ENCODE measurements around the gene CCDC47. TPM values are rescaled to one million over a fixed set of nuclear protein-coding genes. Genes with fewer than 3 reads are reported as not detected.

Gene CCDC47
- total and polyA plus RNA-seq, 2 donors (not counting 1 experiment from before 2014, with no cell fraction given) = 7.4 to 39.7 TPM

DNA sequence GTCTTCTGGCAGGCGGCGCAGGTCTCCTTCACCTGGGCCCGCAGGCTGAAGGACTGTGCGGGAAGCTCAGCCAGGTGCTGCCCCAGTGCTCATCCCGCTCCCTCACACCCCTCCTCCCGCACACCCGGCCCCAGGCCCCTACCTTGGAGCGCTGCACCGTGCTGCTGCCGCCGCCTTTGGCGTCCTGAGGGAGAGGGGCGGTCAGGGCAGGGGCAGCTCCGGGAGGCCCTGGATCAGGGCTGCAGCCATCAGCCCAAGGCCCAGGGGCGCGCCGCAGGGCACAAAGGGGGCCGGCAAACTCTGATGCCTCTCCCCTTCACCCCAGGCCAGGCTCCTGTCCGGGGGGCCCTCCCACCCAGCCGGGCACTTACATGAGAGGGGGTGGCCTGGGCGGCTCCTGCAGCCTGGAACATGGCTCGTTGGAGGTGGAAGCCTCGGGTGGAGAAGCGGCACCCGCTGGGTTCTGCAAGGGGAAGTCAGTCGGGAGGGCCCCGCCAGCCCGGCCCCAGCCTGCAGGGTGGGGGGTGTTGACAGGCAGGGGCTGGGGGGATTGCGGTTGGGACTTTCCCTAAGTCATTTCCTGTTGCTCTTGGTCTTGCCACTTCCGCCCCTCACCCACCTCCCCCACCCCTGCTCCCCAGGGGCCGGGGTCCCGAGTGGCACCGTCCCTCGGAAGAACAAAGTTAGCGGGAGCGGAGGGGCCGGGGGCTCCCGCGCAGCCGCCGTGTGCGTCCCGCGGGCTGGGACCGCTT, 74.3 kb downstream of the CCDC47 start:
- CTCF ChIA-PET = interaction anchor here (0.6 to 4.0 kb wide), 13 partner anchors 10 to 150 kb away, joined by 3 to 82 read pairs (median 4); partner anchors contain the start of genes CCDC47, DDX42 and STRADA

More for the DNA sequence above, 74.3 kb downstream of the CCDC47 start:
- peak; percentile 39 for ATAC-seq (ENCODE audit: low read depth)
- Mint-ChIP-seq H3K9me3 (ENCODE audit: insufficient read depth) (no peaks in the 10 kb centered on the region), H3K4me1 (peaks cover 69% of the 10 kb centered on the region), H3K27ac (peak overlapping the region; percentile 98), H3K27me3 (no peaks in the 10 kb centered on the region), H3K4me3 (peak overlapping the region; percentile 94)
- Histone ChIP-seq H3K36me3 (replicated peaks in 1 of 2; ENCODE audit: control extremely low read depth in 1 of 2, control insufficient read depth in 1 of 2, extremely low read depth in 1 of 2, insufficient read depth in 2 of 2, low read length in 1 of 2) (peaks cover 0 to 47% of the 10 kb centered on the region in 2 experiments), H3K9me3 (ENCODE audit: control extremely low read depth in 1 of 3, control insufficient read depth in 2 of 3, insufficient read depth in 1 of 3, low read length in 2 of 3) (peaks cover 0 to 6% (median 0%) of the 10 kb centered on the region in 3 donors), H3K27ac (ENCODE audit: low read length in 2 of 2) (peak overlapping the region; percentile 82 to 95), H4K20me1 (ENCODE audit: control insufficient read depth, insufficient read depth, low read length, poor library complexity, severe bottlenecking) (peaks cover 64% of the 10 kb centered on the region), H3K27me3 (replicated peaks in 1 of 4; ENCODE audit: control extremely low read depth in 1 of 4, control insufficient read depth in 3 of 4, insufficient read depth in 4 of 4, low read length in 3 of 4) (no peaks in the 10 kb centered on the region), H3K9ac (ENCODE audit: low read length) (peak overlapping the region; percentile 93), H3K4me1 (ENCODE audit: control insufficient read depth in 2 of 2, insufficient read depth in 2 of 2, low read length in 2 of 2) (peaks cover 67 to 70% of the 10 kb centered on the region in 2 donors), H2AFZ (ENCODE audit: insufficient read depth, low read depth, low read length, poor library complexity, severe bottlenecking) (no peak overlapping the region), H3K4me3 (ENCODE audit: control extremely low read depth in 1 of 5, extremely low read depth in 1 of 5, insufficient read depth in 1 of 5, low read depth in 2 of 5, low read length in 4 of 5) (peak overlapping the region; percentile 70 to 100 (median 96)), H3K4me2 (replicated peaks; ENCODE audit: low read depth, low read length, poor library complexity, severe bottlenecking) (peak overlapping the region; percentile 99), H3K79me2 (ENCODE audit: control insufficient read depth, insufficient read depth, low read length) (peaks cover 64% of the 10 kb centered on the region)
- under 1% methylated on average over 39 of the region's 45 CpGs for WGBS (ENCODE audit: insufficient coverage)
- POLR2A ChIA-PET = interaction anchor here (0.7 to 10.6 kb wide), 13 partner anchors 13 to 808 kb away, joined by 3 to 113 read pairs (median 6); partner anchors contain the start of genes CCDC47, CEP95, DDX42 and FTSJ3
- intact Hi-C loops (cut with micrococcal nuclease) = loop anchor here (1.0 to 5.0 kb wide), 7 partner anchors 11 to 272 kb away; partner anchors contain the start of genes CCDC47, CYB561, FTSJ3 and PSMC5
- TF ChIP-seq EZH2 (IDR thresholded peaks at IDR 0.05; ENCODE audit: borderline replicate concordance, insufficient read depth, low read depth, low read length, poor library complexity, severe bottlenecking) = no peak
- TF ChIP-seq, protein P1, sequence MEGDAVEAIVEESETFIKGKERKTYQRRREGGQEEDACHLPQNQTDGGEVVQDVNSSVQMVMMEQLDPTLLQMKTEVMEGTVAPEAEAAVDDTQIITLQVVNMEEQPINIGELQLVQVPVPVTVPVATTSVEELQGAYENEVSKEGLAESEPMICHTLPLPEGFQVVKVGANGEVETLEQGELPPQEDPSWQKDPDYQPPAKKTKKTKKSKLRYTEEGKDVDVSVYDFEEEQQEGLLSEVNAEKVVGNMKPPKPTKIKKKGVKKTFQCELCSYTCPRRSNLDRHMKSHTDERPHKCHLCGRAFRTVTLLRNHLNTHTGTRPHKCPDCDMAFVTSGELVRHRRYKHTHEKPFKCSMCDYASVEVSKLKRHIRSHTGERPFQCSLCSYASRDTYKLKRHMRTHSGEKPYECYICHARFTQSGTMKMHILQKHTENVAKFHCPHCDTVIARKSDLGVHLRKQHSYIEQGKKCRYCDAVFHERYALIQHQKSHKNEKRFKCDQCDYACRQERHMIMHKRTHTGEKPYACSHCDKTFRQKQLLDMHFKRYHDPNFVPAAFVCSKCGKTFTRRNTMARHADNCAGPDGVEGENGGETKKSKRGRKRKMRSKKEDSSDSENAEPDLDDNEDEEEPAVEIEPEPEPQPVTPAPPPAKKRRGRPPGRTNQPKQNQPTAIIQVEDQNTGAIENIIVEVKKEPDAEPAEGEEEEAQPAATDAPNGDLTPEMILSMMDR (IDR thresholded peaks at IDR 0.05) = no peak
- peak; percentile 96 for DNase-seq

Measured in B cell (primary cell).